ENCODE measurements around the gene CCND2.

CCND2 gene

DNA sequence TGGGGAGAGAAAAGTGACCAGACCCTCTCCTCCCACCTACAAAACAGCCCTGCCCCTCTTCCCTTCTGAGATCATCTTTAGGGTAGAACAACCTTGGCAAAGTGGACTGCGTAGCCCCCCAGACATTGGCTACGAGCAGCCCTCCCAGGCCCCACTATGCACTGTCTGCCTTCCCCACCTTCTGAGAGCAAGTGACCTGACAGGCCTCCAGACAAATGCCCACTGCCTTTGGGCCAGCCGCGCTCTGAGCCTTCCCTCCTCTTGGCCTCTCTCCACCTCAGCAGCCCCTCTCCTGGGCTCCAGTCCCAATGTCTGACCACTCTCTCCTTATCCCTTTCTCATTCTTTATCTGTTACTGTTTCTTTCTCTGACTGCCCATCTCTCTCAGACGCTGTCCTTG lies 46.5 kb upstream of the CCND2 start (continued):
- TF ChIP-seq, protein P1, sequence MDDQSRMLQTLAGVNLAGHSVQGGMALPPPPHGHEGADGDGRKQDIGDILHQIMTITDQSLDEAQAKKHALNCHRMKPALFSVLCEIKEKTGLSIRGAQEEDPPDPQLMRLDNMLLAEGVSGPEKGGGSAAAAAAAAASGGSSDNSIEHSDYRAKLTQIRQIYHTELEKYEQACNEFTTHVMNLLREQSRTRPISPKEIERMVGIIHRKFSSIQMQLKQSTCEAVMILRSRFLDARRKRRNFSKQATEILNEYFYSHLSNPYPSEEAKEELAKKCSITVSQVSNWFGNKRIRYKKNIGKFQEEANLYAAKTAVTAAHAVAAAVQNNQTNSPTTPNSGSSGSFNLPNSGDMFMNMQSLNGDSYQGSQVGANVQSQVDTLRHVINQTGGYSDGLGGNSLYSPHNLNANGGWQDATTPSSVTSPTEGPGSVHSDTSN (CRISPR knock-in tag; IDR thresholded peaks at IDR 0.05) = no peak
- TF ChIP-seq BCL11B (tag by site-specific recombination; IDR thresholded peaks at IDR 0.05; ENCODE audit: low read depth) (no peak), ZNF10 (tag by site-specific recombination; IDR thresholded peaks at IDR 0.05) (no peak), ZNF433 (tag by site-specific recombination; IDR thresholded peaks at IDR 0.05; ENCODE audit: low read depth) (no peak)

DNA sequence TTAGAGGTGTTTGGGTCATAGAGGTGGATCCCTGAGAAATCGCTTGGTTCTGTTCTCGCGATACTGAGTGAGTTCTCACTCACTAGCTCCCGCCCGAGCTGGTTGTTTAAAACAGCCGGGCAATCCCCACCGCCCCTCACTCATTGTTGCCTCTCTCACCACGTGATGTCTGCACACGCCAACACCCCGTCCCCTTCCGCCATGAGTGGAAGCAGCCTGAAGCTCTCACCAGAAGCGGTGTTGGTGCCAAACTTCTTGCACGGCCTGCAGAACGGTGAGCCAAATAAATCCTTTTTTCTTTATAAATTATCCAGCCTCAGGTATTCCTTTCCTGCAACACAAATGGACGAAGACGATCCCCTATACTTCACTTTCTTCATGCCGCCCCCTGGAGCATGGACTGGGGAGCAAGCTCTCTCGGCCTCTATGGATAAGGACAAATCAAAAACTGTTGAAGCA lies 45.4 kb upstream of the CCND2 start:
- H3K9me3 ChIP-seq (ENCODE audit: control insufficient read depth, insufficient read depth, low read depth, low read length) = no peaks in the 10 kb centered on the region
- ChIA-PET POLR2A (no interaction called here), CTCF (interaction anchor here (0.7 kb wide), 1 partner anchor 11 kb away, joined by 3 read pairs; no protein-coding TSS in a partner anchor)
- TF ChIP-seq ZNF274 (IDR thresholded peaks at IDR 0.05; ENCODE audit: low read length) = no peak
- TF ChIP-seq ZNF274 (tag by site-specific recombination; IDR thresholded peaks at IDR 0.05; ENCODE audit: borderline replicate concordance) = no peak
- no peak for TF ChIP-seq ZNF140 (tag by site-specific recombination; IDR thresholded peaks at IDR 0.05)
- TF ChIP-seq ZNF610 (tag by site-specific recombination; IDR thresholded peaks at IDR 0.05; ENCODE audit: borderline replicate concordance) = no peak
- TF ChIP-seq ZNF660 (tag by site-specific recombination; IDR thresholded peaks at IDR 0.05) = no peak
- no peak for TF ChIP-seq ZNF585B (tag by site-specific recombination; IDR thresholded peaks at IDR 0.05)
- TF ChIP-seq, protein P2, sequence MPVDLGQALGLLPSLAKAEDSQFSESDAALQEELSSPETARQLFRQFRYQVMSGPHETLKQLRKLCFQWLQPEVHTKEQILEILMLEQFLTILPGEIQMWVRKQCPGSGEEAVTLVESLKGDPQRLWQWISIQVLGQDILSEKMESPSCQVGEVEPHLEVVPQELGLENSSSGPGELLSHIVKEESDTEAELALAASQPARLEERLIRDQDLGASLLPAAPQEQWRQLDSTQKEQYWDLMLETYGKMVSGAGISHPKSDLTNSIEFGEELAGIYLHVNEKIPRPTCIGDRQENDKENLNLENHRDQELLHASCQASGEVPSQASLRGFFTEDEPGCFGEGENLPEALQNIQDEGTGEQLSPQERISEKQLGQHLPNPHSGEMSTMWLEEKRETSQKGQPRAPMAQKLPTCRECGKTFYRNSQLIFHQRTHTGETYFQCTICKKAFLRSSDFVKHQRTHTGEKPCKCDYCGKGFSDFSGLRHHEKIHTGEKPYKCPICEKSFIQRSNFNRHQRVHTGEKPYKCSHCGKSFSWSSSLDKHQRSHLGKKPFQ (tag by site-specific recombination; IDR thresholded peaks at IDR 0.05) = no peak
- TF ChIP-seq, protein P3, sequence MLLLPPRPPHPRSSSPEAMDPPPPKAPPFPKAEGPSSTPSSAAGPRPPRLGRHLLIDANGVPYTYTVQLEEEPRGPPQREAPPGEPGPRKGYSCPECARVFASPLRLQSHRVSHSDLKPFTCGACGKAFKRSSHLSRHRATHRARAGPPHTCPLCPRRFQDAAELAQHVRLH (tag by site-specific recombination; IDR thresholded peaks at IDR 0.05) = no peak
- TF ChIP-seq, protein P4, sequence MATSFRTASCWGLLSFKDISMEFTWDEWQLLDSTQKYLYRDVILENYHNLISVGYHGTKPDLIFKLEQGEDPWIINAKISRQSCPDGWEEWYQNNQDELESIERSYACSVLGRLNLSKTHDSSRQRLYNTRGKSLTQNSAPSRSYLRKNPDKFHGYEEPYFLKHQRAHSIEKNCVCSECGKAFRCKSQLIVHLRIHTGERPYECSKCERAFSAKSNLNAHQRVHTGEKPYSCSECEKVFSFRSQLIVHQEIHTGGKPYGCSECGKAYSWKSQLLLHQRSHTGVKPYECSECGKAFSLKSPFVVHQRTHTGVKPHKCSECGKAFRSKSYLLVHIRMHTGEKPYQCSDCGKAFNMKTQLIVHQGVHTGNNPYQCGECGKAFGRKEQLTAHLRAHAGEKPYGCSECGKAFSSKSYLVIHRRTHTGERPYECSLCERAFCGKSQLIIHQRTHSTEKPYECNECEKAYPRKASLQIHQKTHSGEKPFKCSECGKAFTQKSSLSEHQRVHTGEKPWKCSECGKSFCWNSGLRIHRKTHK (tag by site-specific recombination; IDR thresholded peaks at IDR 0.05) = no peak
- no peak for TF ChIP-seq ZNF501 (tag by site-specific recombination; IDR thresholded peaks at IDR 0.05)
- TF ChIP-seq ZNF560 (tag by site-specific recombination; IDR thresholded peaks at IDR 0.05; ENCODE audit: borderline replicate concordance) = no peak
- TF ChIP-seq ZNF830 (tag by site-specific recombination; IDR thresholded peaks at IDR 0.05; ENCODE audit: low read depth) = no peak
- no peaks in the 10 kb centered on the region for H3K36me3 ChIP-seq (ENCODE audit: control insufficient read depth in 2 of 2, insufficient read depth in 1 of 2, low read length in 2 of 2)
- H3K4me3 ChIP-seq (ENCODE audit: low read depth, low read length) = no peak overlapping the region
- H3K27ac ChIP-seq (ENCODE audit: extremely low read depth, low read depth, low read length) = no peak overlapping the region
- H3K4me1 ChIP-seq (ENCODE audit: control insufficient read depth, insufficient read depth, low read length) = no peaks in the 10 kb centered on the region

DNA sequence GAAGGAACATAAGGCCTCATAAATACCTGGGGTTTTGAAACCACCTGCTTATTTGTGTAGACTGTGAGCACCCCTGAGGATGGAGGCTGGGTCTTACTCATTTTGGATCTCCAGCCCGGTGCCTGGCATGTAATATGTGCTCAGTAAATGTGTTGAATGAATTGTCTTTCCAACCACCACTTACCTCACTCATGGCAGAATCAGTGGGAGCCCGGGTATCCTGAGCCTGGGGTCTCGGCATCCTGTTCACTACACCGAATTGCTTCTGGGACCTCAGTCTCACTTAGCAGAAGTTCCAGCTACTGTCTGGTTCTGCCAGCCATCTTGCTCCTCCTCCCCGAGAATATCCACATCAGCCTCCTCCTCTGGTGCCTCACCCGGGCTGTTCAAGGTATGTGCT lies 43.0 kb upstream of the CCND2 start:
- POLR2A ChIA-PET = no interaction called here
- H3K4me1 ChIP-seq (ENCODE audit: control insufficient read depth, insufficient read depth, low read length) = no peaks in the 10 kb centered on the region
- TF ChIP-seq, protein P5, sequence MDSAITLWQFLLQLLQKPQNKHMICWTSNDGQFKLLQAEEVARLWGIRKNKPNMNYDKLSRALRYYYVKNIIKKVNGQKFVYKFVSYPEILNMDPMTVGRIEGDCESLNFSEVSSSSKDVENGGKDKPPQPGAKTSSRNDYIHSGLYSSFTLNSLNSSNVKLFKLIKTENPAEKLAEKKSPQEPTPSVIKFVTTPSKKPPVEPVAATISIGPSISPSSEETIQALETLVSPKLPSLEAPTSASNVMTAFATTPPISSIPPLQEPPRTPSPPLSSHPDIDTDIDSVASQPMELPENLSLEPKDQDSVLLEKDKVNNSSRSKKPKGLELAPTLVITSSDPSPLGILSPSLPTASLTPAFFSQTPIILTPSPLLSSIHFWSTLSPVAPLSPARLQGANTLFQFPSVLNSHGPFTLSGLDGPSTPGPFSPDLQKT (IDR thresholded peaks at IDR 0.05; ENCODE audit: borderline replicate concordance, low read depth, low read length) = no peak
- TF ChIP-seq ZNF324 (tag by site-specific recombination; IDR thresholded peaks at IDR 0.05) = no peak
- no peak for TF ChIP-seq ZNF621 (tag by site-specific recombination; IDR thresholded peaks at IDR 0.05)
- TF ChIP-seq, protein P6, sequence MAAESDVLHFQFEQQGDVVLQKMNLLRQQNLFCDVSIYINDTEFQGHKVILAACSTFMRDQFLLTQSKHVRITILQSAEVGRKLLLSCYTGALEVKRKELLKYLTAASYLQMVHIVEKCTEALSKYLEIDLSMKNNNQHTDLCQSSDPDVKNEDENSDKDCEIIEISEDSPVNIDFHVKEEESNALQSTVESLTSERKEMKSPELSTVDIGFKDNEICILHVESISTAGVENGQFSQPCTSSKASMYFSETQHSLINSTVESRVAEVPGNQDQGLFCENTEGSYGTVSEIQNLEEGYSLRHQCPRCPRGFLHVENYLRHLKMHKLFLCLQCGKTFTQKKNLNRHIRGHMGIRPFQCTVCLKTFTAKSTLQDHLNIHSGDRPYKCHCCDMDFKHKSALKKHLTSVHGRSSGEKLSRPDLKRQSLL (tag by site-specific recombination; IDR thresholded peaks at IDR 0.05) = no peak
- no peak for TF ChIP-seq GFI1B (tag by site-specific recombination; IDR thresholded peaks at IDR 0.05)
- TF ChIP-seq ZNF23 (tag by site-specific recombination; IDR thresholded peaks at IDR 0.05; ENCODE audit: borderline replicate concordance) = no peak
- no peak for TF ChIP-seq ZNF530 (tag by site-specific recombination; IDR thresholded peaks at IDR 0.05; ENCODE audit: low read depth)
- TF ChIP-seq IKZF3 (tag by site-specific recombination; IDR thresholded peaks at IDR 0.05) = no peak
- no peak for TF ChIP-seq ZNF266 (tag by site-specific recombination; IDR thresholded peaks at IDR 0.05; ENCODE audit: low read depth)

More for the DNA sequence above, 43.0 kb upstream of the CCND2 start:
- Histone ChIP-seq H3K4me3 (ENCODE audit: low read depth, low read length) (no peak overlapping the region), H3K27ac (ENCODE audit: extremely low read depth, low read depth, low read length) (no peak overlapping the region), H3K9me3 (ENCODE audit: control insufficient read depth, insufficient read depth, low read depth, low read length) (no peaks in the 10 kb centered on the region), H3K36me3 (ENCODE audit: control insufficient read depth in 2 of 2, insufficient read depth in 1 of 2, low read length in 2 of 2) (no peaks in the 10 kb centered on the region)
- CTCF ChIA-PET = no interaction called here

Measured in HEK293 (cell line).